Measurements from ENCODE around the gene TXNRD3. TPM values are rescaled to one million over a fixed set of nuclear protein-coding genes. Genes with fewer than 3 reads are reported as not detected.
A peak's percentile ranks its signal among the peaks of the same experiment; 100 is the strongest.

TXNRD3 gene
- total RNA-seq, result 15.1 TPM

DNA sequence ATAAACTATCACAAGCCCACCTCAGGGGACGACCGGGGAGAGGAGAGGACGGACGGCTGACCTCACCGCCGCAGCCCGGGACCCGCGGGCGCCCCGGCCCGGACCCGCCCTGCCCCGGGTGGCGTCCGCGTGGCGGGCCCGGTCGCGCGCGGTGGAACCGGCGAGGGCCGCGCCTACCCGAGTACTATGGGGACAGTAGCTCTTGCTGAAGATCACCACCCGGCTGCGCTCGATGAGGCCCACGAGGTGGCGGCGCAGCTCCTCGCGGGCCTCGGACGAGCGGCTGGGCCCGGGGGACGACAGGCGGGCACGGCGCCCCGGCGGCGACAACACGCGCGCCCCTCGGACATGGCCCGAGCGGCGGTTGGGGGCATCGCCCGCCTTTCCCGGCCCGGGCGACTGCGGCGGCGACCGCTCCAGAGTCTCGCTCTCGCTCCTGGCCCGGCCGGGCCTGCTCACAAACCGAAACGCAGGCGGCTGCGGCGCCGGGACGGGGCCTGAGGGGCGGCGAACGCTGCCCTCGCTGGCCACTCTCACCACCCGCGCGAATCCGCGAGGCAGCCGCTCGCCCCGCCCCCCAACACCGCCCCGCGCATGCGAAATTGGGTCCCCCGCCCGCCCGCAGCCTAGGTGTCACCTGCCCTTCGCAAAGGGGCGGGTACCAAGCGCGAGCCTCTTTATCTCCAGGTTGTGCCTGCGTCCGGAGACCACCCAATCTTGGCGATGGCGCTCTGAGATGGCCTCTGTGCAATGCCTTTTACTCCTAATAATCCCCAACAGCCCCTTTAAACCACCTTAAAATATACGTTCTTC is at the start of gene TXNRD3:
Gene TXNRD3 (minus strand): TSS at position 554 of the 813 bp plus-strand sequence.
- peak; percentile 24 to 73 (median 68) for DNase-seq (ENCODE audit: low read depth in 2 of 3, low spot score in 2 of 3)

DNA sequence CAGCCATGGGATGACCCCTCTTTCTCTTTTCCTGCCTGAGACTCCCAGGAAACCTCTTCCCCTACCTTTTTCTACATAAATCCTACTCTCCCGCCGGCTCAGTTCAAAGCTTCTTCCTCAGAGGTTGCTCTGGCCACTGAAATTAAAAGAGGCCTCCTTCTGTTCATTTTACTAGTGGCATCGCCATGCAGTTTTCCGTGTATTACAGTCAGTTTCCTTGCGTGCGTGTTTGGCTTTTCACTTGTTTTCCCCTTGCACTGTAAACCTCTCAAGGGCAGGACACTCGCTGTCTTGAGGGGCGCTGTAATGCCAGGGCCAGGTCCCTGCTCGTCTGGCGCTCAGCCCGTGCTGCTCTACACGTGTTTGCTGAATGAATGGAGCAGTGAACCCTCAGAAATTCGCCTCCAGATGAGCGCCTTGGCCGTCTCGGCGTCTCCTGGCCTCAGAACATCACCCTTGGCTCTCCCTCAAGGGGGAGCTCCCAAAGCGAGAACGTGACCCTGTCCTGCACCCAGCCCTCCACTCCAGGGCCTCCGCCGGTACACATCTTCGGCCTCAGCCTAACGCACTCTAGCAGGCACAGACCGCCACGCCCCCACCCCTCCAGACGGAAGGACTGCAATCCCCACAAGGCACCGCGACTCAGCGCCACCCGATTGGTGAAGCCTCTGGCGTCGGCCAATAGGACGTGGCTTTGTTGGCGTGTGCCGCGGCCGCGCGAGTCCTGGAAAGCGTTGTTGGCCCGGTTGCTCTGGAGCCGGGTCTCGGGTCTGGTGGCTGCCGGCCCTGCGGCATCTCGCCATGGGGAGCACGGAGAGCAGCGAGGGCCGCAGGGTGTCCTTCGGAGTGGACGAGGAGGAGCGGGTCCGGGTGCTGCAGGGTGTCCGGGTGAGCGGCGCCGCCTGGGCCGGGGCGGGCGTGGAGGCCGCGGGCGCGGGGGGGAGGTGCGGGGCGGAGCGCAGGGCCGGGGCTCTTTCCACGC is 48.9 kb upstream of the TXNRD3 start, which contains the start of gene CHCHD6:
Gene CHCHD6 (plus strand): TSS at position 729 of the 982 bp plus-strand sequence. CDS start 73 bp downstream, at position 802.
- DNase-seq (ENCODE audit: low read depth in 2 of 3, low spot score in 2 of 3), result peak; percentile 97

DNA sequence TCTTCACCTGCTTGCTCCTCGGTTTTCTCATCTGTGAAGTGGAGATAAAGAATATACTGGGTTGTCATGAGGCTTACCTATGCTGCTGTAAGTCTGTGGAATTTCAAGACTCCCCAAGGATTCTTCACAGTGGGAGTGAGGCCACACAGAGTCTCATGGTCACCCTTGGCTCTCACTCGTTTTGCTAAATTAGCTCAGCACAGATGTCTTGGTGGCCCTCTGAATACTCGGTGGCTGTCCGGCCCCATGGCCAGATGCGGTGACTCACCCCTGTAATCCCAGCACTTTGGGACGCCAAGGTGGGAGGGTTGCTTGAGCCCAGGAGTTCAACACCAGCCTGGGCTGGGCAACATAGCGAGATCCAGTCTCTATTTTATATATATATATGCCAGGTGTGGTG is 44.1 kb upstream of the TXNRD3 start:
- no peak for DNase-seq (ENCODE audit: low read depth in 2 of 3, low spot score in 2 of 3)

DNA sequence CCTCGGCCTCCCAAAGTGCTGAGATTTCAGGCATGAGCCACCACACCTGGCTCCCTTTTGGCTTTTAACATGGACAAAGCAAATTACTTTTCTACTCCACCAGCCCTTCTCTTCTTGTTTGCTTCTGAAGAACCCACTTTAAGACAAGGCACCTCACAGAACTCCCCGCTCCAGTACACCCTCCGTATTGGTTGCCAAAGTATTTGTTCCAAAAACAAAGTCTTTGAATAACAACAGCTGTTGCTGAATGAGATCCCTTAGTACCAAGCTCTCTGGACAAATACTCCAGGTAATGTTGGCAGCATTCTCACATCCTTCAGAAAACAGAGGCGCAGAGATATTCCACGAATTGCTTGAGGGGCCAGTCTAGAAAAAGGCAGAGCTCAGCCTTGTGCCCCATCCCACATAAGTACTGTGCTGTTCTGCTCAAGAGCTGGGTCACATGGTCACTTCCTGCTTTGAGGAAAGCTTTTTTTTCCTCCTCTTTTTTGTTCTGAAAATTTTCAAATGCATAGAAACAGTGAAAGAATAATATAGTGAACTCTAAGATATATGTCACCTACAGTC is 41.9 kb upstream of the TXNRD3 start:
- no peak for DNase-seq (ENCODE audit: low read depth in 2 of 3, low spot score in 2 of 3)

DNA sequence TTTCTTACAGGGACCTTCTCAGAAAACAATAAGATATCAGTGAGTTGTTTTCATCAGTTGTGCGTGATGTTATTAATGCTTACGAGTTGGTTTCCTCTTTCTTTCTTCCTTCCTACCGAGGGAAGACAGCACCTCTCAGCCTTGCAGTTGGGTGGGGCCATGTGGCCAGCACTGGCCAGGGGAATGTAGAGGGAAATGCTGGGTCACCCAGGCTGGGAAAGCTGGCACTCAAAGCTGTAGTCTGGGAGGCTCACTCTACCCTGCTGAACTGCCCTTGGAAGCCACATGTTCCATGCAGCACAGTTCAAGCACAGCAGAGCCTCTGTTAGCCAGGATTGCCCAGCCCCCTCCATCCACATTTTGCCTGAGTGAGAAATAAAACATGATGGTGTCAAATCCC is 39.0 kb upstream of the TXNRD3 start:
- DNase-seq (ENCODE audit: low read depth in 2 of 3, low spot score in 2 of 3), result no peak

DNA sequence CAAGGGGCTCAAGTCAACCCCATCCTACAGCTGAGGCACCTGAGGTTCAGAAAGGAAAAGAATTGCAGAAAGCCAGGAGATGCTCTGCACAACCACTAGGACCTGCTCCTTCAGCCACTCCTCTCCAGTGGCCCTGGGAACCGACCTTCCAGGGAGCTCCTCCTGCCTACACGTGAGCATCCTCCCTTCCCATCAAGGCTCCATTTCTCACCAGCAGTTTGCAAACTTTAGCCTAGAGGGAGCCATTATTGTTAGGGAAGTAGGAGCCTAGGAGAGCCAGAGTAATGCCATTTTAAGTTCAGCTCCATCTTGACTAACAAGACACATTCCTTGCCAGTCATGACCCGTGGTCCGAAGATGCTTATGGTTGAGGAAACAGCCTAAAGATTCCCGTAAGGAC is 37.9 kb upstream of the TXNRD3 start:
- DNase-seq (ENCODE audit: low read depth in 2 of 3, low spot score in 2 of 3), result no peak

DNA sequence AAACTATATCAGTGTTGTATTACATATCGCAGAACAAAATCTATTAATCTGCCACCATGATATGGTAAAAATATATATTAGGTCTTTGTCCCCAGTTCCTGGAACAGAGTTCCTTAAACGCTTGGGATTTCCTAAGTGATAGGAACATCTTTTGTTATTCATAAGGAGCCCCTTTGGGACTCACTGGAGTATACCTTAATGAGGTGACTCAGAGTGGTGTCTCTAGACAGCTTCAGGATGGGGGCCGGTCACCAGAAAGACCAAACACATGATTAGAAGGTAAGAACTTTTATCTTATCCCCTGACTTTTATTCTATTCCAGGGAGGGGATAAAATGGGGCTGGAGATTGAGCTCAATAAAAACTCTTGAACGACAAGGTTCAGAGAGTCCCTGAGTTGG is 36.8 kb upstream of the TXNRD3 start:
- no peak for DNase-seq (ENCODE audit: low read depth in 2 of 3, low spot score in 2 of 3)

DNA sequence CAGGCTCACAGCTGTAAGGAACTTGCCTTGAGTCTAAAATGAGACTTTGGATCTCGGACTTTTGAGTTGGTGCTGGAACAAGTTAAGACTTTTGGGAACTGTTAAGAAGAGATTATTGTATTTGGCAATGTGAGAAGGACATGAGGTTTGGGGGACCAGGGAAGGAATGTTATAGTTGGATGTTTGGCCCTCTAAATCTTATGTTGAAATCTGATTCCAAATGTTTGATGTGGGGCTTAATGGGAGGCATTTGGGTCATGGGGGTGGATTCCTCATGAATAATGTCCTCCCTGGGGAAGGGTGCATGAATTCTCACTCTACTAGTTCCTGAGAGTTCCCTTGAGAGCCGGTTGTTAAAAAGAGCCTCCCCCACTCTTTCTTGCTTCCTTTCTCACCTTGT is 30.6 kb upstream of the TXNRD3 start:
- no peak for DNase-seq (ENCODE audit: low read depth in 2 of 3, low spot score in 2 of 3)

DNA sequence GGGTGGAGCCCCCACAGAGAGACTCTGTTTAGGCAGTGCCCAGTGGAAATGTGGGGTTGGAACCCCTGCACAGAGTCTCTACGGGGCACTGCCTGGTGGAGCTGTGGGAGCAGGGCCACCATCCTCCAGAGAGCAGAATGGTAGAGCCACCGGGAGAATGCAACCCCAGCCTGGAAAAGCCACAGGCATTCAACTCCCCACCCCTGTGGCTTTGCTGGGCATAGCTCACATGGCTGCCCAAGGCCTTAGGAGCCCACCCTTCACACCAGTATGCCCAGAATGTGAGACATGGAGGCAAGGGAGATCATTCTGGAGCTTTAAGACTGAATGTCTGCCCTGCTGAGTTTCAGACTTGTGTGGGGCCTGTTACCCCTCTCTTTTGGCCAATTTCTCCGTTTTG is 30.1 kb upstream of the TXNRD3 start:
- DNase-seq (ENCODE audit: low read depth in 2 of 3, low spot score in 2 of 3), result no peak

DNA sequence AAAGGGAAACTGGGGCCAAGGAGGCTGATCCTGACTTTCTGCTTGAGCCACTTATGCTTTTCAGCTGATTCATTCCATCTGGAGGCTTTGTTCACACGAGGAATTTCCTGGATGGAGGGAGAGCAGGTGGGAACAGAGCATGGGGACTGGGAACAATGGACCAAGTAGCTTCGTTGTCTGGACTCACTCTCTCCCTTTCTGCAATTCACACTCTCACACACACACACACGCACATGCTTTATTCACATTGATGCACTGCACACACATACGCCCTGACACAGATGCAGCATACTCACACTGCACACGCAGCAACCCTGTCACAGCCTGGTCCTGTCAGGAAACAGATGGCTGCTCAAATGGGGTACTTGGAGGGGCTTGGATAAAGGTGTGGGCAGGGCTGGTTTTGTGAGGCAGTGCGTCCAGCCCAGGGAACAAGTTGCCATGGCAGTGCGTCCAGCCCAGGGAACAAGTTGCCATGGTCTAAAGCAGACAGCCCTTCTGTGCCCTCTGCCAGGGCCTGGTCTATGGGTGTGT is 29.4 kb upstream of the TXNRD3 start:
- DNase-seq (ENCODE audit: low read depth in 2 of 3, low spot score in 2 of 3), result peak in 2 of 3 donors; percentile 33 to 85

DNA sequence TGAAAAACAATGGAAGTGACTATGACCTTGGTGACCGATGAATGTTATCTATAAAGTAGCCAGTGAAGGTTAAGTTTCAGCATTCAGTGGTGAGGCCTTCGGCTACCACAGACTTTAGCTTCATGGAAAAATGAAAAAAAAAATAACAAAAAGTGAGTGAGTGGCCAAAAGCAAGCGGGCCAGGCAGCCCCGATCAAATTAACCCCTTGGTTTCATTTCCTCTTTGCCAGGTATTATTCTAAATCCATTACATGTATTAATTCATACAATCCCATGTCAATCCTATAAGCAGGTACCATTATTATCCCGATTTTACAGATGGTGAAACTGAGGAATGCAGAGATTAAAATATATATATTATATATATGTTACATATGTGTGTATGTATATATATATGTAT is 28.1 kb upstream of the TXNRD3 start:
- DNase-seq (ENCODE audit: low read depth in 2 of 3, low spot score in 2 of 3), result no peak

DNA sequence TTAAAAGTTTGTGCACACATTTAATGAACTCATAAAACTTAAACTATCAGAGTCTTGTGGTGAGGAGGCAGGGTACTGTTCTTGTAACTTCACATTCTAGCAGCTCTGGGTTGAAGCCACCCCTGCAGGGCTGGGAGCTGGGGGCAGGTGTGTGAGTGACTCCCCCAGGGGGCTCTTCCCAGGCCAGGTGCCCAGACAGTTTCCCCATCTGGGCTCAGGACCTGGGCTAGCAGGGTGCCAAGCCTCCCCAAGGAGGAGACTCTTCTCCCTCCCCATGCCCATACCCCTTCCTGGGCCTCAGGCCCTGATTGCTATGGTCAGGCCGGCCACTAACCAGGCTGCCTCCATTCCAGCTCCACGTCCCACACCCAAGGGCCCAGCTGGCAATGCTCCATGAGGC is 27.1 kb upstream of the TXNRD3 start:
- no peak for DNase-seq (ENCODE audit: low read depth in 2 of 3, low spot score in 2 of 3)

DNA sequence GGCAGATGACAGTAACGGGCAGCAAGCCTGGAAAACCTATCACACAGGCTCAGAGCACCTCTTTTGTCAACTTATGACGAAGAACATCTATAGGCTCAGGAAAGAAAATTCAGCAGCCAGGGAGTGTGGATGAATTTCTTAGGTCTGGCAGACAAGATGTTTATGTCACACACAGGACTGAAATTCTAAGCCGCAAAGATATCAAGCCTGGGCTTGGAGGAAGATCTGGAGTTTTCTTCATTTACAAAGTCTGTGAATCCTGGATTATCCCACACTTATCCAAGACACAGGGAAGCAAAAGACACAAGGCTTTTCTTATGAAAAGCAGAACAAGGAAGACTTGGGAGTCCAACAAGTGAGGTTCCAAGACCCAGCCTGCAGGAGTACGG is 25.7 kb upstream of the TXNRD3 start:
- no peak for DNase-seq (ENCODE audit: low read depth in 2 of 3, low spot score in 2 of 3)

DNA sequence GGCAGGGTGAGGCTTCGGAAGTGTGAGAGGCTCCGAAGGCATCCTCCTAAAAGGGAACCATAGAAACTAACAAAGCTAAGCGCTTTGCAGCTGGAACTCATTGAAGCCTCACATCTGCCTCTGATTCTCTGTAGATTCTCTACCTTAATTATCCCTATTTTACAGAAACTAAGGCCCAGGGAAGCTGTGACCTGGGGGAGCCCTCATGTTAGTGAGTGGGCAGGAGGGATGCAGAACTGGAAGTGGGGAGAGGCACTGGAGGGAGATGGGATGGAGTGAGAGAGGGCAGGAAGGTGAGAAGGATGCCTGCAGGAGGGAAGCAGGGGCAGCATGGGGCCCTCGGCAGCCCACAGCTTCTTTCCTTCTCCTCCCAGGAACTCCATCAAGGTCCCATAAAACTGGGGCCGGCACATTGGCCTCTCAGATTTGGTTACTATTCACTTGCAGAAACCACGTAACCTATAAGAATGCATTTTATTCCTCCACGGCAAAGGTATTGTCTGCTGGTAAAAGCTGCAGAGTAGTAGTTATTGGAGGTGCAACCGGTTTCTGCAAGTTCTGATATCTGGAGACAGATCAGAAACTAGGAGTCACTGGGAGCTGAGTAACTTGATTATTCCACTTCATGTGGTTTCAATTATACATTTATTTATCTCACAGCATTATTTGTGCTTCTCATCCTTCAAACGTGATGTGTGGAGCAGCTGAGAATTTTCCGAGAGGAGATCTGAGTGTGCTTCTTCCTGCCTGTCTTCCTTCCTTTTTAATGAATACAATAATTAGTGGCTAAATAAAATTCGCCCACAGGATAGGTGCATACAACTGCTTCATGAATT is 25.1 kb upstream of the TXNRD3 start:
- DNase-seq (ENCODE audit: low read depth in 2 of 3, low spot score in 2 of 3), result no peak

DNA sequence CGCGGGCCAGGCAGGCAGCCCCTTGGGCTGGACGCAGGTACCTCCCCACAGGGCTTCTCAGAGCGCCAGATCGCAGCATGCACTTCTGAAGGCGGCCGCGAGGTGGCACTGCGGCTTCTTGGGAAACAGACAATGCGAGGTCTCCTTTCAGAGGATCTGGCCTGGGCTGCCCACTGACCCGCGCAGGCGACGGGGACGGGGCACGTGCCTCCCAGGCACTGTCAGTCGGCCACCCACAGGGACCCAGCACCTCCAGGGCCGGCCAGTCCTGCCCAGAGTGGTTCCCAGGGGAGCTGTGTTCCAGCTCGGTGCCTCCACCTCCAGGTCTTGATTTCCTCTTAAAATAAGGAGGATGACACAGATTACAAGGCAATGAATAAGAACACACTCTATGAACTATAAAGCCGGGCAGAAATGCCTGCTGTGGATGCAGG is 24.4 kb upstream of the TXNRD3 start:
- peak; percentile 49 to 82 (median 67) for DNase-seq (ENCODE audit: low read depth in 2 of 3, low spot score in 2 of 3)

DNA sequence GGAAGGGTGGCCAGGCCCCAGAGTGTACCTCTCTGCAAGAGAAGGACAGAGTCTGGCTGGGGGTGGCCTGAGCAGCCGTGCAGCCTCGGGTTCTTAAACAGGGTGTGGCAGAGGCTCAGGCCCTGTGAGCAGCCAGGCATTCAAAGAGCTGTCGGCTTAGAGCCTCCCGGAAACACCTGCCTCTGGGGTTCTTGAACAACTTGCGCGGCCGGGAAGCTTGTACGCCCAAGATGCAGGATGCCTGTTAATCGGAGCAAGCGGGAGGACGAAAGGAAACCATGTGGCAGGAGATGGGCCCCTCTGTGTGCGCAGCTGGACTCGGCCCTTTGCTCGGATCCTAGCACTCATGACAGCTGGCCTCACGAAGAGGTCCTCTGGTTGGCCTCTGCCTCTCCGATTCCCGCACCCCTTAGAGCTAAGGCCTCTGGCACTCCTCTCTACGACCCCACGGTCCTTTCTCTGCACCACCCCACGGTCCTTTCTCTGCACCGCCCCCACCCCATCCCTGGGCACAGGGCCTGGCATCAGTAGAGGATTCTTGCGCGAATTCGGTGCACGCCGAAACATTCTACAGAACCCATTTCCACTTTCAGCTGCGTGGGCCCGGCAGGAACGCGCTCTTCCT is 23.9 kb upstream of the TXNRD3 start:
- peak in 2 of 3 donors; percentile 57 to 69 for DNase-seq (ENCODE audit: low read depth in 2 of 3, low spot score in 2 of 3)

DNA sequence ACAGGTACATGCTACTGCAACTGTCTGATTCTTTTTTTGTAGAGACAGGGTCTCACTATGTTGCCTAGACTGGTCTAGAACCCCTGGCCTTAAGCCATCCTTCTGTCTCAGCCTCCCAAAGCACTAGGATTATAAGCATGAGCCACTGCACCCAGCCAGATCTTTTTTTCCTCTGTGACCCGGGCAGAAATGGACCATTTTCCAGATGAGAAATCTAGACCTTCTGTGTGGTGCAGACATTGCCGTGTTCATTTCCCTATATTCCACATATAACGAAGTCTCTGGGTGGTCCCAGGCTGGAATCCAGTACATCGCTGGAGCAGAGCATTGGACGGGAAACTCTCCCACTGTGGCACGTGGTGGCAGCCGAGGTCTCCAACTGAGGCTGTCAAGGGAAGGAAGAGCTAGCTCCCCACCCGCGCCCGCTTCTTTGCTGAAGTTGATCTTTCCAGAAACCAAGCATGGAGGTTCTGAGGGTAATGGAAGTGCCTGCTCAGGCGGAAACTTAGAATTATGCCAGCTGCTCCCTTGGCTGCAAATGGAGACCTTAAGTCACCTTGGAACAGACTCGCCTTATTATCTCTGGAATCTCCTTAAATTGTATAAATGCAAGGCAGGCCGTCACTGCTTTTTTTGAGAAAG is 23.1 kb upstream of the TXNRD3 start:
- DNase-seq (ENCODE audit: low read depth in 2 of 3, low spot score in 2 of 3), result no peak

DNA sequence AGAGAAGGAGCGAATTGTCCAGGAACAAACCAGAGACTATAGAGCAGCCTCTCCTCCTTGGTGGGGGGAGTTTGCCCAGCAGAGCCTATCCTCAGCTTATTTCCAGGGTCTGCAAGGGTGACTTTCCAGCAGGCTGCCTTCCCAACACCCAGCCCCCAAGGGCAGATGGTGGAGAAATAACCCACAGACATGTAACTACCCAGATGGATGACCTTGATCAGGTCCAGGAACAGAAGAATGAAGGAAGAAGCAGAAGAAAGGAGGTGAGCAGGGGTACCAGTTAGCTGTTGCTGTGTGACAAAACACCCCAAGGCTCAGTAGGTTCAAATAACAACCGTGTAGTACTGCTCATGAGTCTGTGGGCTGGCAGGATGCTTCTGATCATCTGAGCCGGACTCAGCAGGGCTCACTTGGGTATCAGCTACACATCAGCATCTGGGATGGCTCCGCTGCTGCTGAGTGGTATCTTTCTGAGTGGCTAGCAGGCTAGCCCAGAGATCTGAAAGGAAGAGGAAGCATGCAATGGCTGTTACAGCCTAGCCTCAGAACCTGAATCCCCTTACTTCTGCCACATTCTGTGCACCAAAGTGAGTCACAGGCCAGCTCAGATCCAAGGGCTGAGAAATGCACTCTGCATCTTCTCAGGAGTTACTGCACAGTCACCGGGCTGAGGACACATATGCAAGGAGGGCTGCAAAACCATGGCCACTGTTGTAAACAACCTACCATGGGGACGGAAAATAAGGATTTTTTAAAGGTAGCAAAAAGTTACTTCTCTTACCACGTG is 22.2 kb upstream of the TXNRD3 start:
- DNase-seq (ENCODE audit: low read depth in 2 of 3, low spot score in 2 of 3), result peak in 1 of 3 donors; percentile 36

All from hematopoietic multipotent progenitor cell (in vitro differentiated cells).